ENCODE results near the gene ZNF320.
A peak's percentile ranks its signal among the peaks of the same experiment; 100 is the strongest.
"Not testable (repeated sequence)": the region's sequence is repeated elsewhere in the genome, so short reads cannot be mapped to it uniquely, and the experiment has no call there.

Gene ZNF320

GRCh38 chr19:52922841-52923777 lies 25.7 kb upstream of the ZNF320 start, which contains the start of gene ZNF888:
Gene ZNF888, minus strand, starts transcription at chr19:52923428. Its CDS starts 5,555 bp downstream, at chr19:52917873.
- peak; percentile 84 for DNase-seq (ENCODE audit: low read depth)

GRCh38 chr19:52917531-52917930 lies 20.1 kb upstream of the ZNF320 start:
- no peak for DNase-seq (ENCODE audit: low read depth)

- no peak for DNase-seq (ENCODE audit: low read depth)
Measured at GRCh38 chr19:52910648-52911047, 13.2 kb upstream of the ZNF320 start.

- DNase-seq (ENCODE audit: low read depth): not testable (repeated sequence)
Measured at GRCh38 chr19:52904052-52904780, 6.8 kb upstream of the ZNF320 start.

- no peak for DNase-seq (ENCODE audit: low read depth)
Measured at GRCh38 chr19:52901842-52902241, 4.4 kb upstream of the ZNF320 start.

GRCh38 chr19:52898596-52898995 lies 1.2 kb upstream of the ZNF320 start:
- not testable (repeated sequence) for DNase-seq (ENCODE audit: low read depth)

- no peak for DNase-seq (ENCODE audit: low read depth)
Measured at GRCh38 chr19:52898101-52898500, 666 bp upstream of the ZNF320 start.

- DNase-seq (ENCODE audit: low read depth): no peak
Measured at GRCh38 chr19:52896431-52897137, 851 bp downstream of the ZNF320 start.

- no peak for DNase-seq (ENCODE audit: low read depth)
Measured at GRCh38 chr19:52891336-52891735, 6.1 kb downstream of the ZNF320 start.

- DNase-seq (ENCODE audit: low read depth): no peak
Measured at GRCh38 chr19:52889931-52890330, 7.5 kb downstream of the ZNF320 start.

- DNase-seq (ENCODE audit: low read depth): no peak
Measured at GRCh38 chr19:52889076-52889475, 8.4 kb downstream of the ZNF320 start.

GRCh38 chr19:52880895-52881389 lies 16.5 kb downstream of the ZNF320 start:
- no peak for DNase-seq (ENCODE audit: low read depth)

- not testable (repeated sequence) for DNase-seq (ENCODE audit: low read depth)
Measured at GRCh38 chr19:52872996-52873395, 24.4 kb downstream of the ZNF320 start.

- DNase-seq (ENCODE audit: low read depth): no peak
Measured at GRCh38 chr19:52871466-52871865, 26.0 kb downstream of the ZNF320 start.

- not testable (repeated sequence) for DNase-seq (ENCODE audit: low read depth)
Measured at GRCh38 chr19:52868031-52868430, 29.4 kb downstream of the ZNF320 start.

GRCh38 chr19:52857378-52858191 lies 39.9 kb downstream of the ZNF320 start, which contains the start of gene ZNF468:
Gene ZNF468, minus strand, starts transcription at chr19:52857619. Its CDS starts 3,347 bp downstream, at chr19:52854272.
- DNase-seq (ENCODE audit: low read depth): peak; percentile 48

GRCh38 chr19:52856540-52857377 lies 40.7 kb downstream of the ZNF320 start:
- not testable (repeated sequence) for DNase-seq (ENCODE audit: low read depth)
